Measurements from ENCODE around the gene TRAPPC4. TPM values are rescaled to one million over a fixed set of nuclear protein-coding genes. Genes with fewer than 3 reads are reported as not detected.
"Not testable (repeated sequence)": the region's sequence is repeated elsewhere in the genome, so short reads cannot be mapped to it uniquely, and the experiment has no call there.

TRAPPC4 gene
- total RNA-seq, 4 donors from 2014 or later = 37.4 to 105 (median 74.8) TPM

DNA sequence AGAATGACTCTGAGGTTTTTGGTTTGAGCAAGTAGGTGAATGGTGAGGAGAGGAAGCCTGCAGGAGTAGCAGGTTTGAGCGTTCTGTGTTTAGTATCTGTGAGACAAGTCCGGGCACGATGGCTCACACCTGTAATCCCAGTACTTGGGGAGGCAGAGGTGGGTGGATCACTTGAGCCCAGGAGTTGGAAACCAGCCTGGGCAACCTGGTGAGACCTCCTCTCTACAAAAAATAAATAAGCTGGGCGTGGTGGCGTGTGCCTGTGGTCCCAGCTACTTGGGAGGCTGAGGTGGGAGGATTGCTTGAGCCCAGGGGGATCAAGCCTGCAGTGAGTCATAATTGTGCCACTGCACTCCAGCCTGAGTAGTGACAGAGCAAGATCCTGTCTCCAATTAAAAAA, 30.3 kb upstream of the TRAPPC4 start:
- Histone ChIP-seq H3K4me3 (no peak overlapping the region), H3K4me1 (no peaks in the 10 kb centered on the region), H3K36me3 (no peaks in the 10 kb centered on the region), H3K9me3 (no peaks in the 10 kb centered on the region), H3K27me3 (no peaks in the 10 kb centered on the region), H3K27ac (no peak overlapping the region)
- 86 to 94% methylated on average over 3 to 5 of the region's 5 CpGs for WGBS, 2 donors (ENCODE audit: low coverage in 1 of 2)
- in situ Hi-C loops (cut with MboI; ENCODE audit: low pct_ligation_motif_present in 1 of 4, low pct_unique_long_range_greater_than_20kb in 1 of 4, low sequenced_read_pairs in 3 of 4) = no loop called here
- intact Hi-C loops (cut with DNase I; ENCODE audit: low total_unique reads) = no loop called here
- DNase-seq = no peak
- TF ChIP-seq, protein P1, sequence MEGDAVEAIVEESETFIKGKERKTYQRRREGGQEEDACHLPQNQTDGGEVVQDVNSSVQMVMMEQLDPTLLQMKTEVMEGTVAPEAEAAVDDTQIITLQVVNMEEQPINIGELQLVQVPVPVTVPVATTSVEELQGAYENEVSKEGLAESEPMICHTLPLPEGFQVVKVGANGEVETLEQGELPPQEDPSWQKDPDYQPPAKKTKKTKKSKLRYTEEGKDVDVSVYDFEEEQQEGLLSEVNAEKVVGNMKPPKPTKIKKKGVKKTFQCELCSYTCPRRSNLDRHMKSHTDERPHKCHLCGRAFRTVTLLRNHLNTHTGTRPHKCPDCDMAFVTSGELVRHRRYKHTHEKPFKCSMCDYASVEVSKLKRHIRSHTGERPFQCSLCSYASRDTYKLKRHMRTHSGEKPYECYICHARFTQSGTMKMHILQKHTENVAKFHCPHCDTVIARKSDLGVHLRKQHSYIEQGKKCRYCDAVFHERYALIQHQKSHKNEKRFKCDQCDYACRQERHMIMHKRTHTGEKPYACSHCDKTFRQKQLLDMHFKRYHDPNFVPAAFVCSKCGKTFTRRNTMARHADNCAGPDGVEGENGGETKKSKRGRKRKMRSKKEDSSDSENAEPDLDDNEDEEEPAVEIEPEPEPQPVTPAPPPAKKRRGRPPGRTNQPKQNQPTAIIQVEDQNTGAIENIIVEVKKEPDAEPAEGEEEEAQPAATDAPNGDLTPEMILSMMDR (IDR thresholded peaks at IDR 0.05) = no peak
- TF ChIP-seq EP300 (IDR thresholded peaks at IDR 0.05; ENCODE audit: low read depth) (no peak), POLR2AphosphoS5 (IDR thresholded peaks at IDR 0.05) (no peak), POLR2A (IDR thresholded peaks at IDR 0.05) (no peak)

DNA sequence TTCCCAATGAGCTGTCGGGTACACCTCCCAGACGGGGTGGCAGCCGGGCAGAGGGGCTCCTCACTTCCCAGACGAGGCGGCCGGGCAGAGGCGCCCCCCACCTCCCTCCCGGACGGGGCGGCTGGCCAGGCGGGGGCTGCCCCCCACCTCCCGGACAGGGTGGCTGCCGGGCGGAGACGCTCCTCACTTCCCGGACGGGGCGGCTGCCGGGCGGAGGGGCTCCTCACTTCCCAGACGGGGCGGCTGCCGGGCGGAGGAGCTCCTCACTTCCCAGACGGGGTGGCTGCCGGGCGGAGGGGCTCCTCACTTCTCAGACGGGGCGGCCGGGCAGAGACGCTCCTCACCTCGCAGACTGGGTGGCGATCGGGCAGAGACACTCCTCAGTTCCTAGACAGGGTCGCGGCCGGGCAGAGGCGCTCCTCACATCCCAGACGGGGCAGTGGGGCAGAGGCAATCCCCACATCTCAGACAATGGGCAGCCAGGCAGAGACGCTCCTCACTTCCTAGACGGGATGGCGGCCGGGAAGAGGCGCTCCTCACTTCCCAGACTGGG, 27.0 kb upstream of the TRAPPC4 start:
- H3K9me3 ChIP-seq; in situ Hi-C loops (cut with MboI; ENCODE audit: low pct_ligation_motif_present in 1 of 4, low pct_unique_long_range_greater_than_20kb in 1 of 4, low sequenced_read_pairs in 3 of 4); intact Hi-C loops (cut with DNase I; ENCODE audit: low total_unique reads); H3K36me3 ChIP-seq; H3K4me3 ChIP-seq; H3K27ac ChIP-seq; H3K27me3 ChIP-seq; DNase-seq; H3K4me1 ChIP-seq: not testable (repeated sequence)
- 96% methylated on average over 44 of the region's 44 CpGs; no CpG with 5 or more reads in 1 of the 2 donors for WGBS, 2 donors (ENCODE audit: low coverage in 1 of 2)

DNA sequence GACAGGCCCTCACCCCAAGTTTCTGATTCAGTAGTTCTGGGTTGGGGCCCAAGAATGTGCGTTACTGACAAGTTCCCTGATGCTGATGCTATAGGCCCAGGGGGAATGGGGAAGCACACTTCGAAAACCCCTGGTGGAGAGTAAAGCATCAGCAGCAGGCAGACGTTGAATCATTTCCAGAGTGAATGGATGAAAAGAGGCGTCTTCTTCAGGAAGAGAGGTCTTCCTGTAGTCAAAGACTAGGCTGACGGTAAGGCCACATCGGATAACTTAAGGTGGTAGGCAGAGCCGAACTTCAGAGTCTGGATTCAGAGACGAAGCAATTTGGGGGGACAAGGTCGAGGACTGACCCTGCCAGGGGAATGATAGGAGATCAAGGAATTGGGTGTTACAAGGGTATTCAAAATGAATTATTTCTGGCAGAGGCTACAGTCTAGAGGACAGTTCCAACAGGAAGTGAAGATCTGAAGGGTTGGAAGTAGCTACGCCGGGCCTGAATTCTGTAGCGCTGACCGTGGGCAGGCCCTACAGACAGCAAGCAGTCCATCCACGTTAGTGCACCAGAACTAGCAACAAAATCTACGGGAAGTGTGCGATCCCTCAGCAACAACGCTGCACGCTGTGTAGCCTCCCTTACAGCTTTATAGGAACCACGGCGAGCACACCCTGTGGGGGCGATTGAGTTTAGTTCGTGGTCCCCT, 21.5 kb upstream of the TRAPPC4 start:
- TF ChIP-seq POLR2A (IDR thresholded peaks at IDR 0.05) = no peak
- TF ChIP-seq, protein P1 (IDR thresholded peaks at IDR 0.05) = peak in 1 of 5 experiments; percentile 12
- Histone ChIP-seq H3K36me3 (peaks cover 0 to 13% (median 5%) of the 10 kb centered on the region in 4 donors), H3K27me3 (no peaks in the 10 kb centered on the region), H3K9me3 (no peaks in the 10 kb centered on the region), H3K27ac (peak overlapping the region; percentile 82 to 91 (median 85)), H3K4me3 (peak overlapping the region; percentile 44 to 82 (median 70)), H3K4me1 (peaks cover 0 to 23% (median 16%) of the 10 kb centered on the region in 4 donors)
- DNase-seq = no peak
- in situ Hi-C loops (cut with MboI; ENCODE audit: low pct_ligation_motif_present in 1 of 4, low pct_unique_long_range_greater_than_20kb in 1 of 4, low sequenced_read_pairs in 3 of 4) = no loop called here
- 19 to 20% methylated on average over 1 to 22 of the region's 22 CpGs for WGBS, 2 donors (ENCODE audit: low coverage in 1 of 2)
- intact Hi-C loops (cut with DNase I; ENCODE audit: low total_unique reads) = no loop called here

DNA sequence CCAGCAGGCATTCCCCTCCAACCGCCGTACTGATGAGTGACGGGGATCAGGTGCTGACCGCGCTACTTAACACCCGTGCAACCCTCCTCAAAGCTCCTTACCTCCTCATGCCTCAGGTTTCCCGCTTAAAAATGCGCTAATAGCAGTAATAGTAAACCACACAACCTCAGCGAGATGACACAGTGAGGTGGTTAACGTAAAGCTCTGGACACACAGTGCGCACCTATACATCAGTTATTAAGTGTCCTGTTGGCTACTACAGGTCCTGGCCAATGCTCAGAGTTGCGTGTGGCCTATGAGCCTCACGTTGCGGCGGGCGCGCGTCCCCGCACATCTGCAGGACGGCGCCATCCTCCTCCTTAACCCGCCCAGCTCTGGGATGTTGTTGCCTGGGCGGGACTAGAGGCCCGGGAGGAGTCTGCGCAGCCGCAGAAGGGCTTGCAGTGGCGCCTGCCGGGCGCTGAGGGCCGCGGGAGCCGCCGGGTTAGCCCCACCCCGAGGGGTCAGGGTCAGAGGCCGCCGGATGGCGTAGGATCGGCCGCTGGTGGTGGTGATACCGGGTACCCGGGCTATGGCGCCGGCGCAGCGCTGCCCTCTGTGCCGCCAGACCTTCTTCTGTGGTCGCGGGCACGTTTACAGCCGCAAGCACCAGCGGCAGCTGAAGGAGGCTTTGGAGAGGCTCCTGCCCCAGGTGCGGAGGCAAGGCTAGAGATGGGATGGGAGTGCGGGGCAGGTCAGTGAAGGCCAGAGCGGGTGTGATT, 20.8 kb upstream of the TRAPPC4 start, which contains the start of gene CENATAC:
Gene CENATAC (plus strand): TSS at position 512 of the 761 bp plus-strand sequence. CDS start 60 bp downstream, at position 572.
- Histone ChIP-seq H3K4me1 (peaks cover 0 to 23% (median 16%) of the 10 kb centered on the region in 4 donors), H3K36me3 (peaks cover 0 to 17% (median 8%) of the 10 kb centered on the region in 4 donors), H3K9me3 (no peaks in the 10 kb centered on the region), H3K27ac (peak within 1 kb of the TSS; percentile 82 to 91 (median 85)), H3K27me3 (no peaks in the 10 kb centered on the region), H3K4me3 (peak within 1 kb of the TSS; percentile 44 to 82 (median 70))
- intact Hi-C loops (cut with DNase I; ENCODE audit: low total_unique reads) = no loop called here
- in situ Hi-C loops (cut with MboI; ENCODE audit: low pct_ligation_motif_present in 1 of 4, low pct_unique_long_range_greater_than_20kb in 1 of 4, low sequenced_read_pairs in 3 of 4) = no loop called here
- peak; percentile 75 to 95 (median 84) for TF ChIP-seq POLR2AphosphoS5 (IDR thresholded peaks at IDR 0.05)
- peak; percentile 70 for TF ChIP-seq POLR2A (IDR thresholded peaks at IDR 0.05)
- TF ChIP-seq, protein P1 (IDR thresholded peaks at IDR 0.05) = peak; percentile 5 to 34 (median 13)
- TF ChIP-seq EP300 (IDR thresholded peaks at IDR 0.05; ENCODE audit: low read depth) = no peak
- WGBS, 2 donors (ENCODE audit: low coverage in 1 of 2) = 1% methylated on average over 44 of the region's 54 CpGs; no CpG with 5 or more reads in 1 of the 2 donors
- DNase-seq = peak; percentile 97

All from transverse colon (tissue), 4 donors.